Measurements from ENCODE around the gene ADAMTSL3. TPM values are rescaled to one million over a fixed set of nuclear protein-coding genes. Genes with fewer than 3 reads are reported as not detected.
"Not testable (repeated sequence)": the region's sequence is repeated elsewhere in the genome, so short reads cannot be mapped to it uniquely, and the experiment has no call there.

ADAMTSL3 gene
- total RNA-seq, 1 experiment from 2014 or later = not detected

DNA sequence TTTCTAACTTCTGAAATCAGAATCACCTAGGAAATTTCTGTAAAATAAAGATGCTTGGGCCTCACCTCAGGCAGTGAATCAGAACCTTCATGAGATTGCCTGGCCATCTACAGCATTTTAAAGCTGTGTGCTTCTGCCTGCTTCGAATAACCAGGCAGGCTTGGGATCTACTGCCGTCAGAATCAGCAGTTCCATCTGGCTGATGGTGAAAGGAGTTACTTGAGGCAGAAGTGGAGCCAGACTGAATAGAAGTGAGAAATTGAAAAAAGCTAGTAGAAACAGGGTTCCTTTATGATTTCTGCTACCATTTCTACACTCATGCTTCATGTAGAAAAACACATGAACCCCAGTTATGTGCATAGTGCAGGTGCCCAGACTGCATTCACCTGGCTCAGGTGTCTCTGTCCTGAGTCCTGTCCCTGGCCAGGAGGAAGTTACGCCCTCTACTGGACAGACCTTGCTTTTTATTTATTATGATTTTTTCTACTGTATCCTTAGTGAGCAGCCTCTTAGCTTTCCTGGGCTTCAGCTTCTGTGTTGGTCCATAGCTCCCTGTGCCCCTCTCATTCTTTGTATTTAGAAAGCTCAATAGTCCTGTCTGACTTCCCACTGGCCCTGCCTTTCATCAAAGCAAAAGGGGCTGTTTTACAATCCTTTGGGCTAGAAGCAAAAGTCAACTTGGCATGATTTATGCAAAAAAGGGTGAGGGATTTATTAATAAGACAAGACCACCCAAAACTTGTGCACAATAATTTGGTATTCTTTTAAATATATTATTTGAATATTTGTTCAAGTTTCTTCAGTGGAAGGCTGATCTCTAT, 380.9 kb downstream of the ADAMTSL3 start:
- no peak for DNase-seq (ENCODE audit: low read depth)

GRCh38 chr15:84035399-84035766, 381.5 kb downstream of the ADAMTSL3 start:
- peak; percentile 2 for DNase-seq (ENCODE audit: low read depth)

DNA sequence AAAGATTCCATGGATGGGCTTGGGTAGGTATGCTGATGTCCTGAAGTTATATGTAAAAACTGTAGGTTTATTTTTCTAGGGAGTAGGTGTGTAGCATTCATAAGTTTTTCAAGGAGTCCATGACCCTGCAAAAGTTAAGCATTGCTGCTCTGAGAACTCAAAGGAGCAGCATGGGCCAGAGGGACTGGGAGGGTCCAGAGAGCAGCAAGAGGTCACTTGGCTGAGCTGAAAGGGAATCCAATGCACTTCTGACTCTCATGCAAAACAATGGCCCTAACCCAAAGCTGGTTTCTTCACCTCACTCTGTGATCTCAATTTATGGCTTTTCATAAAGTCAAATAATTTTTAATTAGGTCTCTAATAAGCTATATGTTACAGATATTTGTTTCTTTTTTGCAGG, 383.4 kb downstream of the ADAMTSL3 start:
- DNase-seq (ENCODE audit: low read depth) = no peak

DNA sequence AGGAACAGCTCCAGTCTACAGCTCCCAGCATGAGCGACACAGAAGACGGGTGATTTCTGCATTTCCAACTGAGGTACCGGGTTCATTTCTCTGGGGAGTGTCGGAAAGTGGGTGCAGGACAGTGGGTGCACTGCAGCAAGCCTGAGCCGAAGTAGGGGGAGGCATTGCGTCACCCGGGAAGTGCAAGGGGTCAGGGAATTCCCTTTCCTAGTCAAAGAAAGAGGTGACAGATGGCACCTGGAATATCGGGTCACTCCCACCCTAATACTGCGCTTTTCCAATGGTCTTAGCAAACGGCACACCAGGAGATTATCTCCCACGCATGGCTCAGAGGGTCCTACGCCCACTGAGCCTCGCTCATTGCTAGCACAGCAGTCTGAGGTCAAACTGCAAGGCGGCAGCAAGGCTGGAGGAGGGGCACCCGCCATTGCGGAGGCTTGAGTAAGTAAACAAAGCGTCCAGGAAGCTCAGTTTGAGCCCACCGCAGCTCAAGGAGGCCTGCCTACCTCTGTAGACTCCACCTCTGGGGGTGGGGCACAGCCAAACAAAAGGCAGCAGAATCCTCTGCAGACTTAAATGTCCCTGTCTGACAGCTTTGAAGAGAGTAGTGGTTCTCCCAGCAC, 388.6 kb downstream of the ADAMTSL3 start:
- DNase-seq (ENCODE audit: low read depth) = not testable (repeated sequence)

DNA sequence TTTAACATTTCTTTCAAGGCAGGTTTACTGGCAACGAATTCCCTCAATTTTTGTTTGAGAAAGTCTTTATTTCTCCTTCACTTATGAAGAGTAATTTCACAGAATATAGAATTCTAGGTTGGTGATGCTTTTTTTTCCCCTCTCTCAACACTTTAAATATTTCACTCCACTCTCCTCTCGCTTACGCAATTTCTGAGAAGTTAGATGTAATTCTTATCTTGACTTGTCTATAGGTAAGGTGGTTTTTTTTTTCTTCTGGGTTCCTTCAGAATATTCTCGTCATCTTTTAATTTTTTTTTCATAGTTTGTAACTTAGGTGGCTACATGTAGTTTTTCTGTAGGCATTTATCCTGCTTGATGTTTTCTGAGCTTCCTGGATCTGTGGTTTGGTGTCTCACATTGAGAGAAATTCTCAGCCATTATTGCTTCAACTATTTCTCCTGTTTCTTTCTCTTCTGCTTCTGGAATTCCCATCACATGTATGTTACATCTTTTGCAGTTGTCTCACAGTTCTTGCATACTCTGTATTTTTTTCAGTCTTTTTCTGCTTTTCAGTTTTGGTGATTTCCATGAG, 392.2 kb downstream of the ADAMTSL3 start:
- DNase-seq (ENCODE audit: low read depth) = no peak

DNA sequence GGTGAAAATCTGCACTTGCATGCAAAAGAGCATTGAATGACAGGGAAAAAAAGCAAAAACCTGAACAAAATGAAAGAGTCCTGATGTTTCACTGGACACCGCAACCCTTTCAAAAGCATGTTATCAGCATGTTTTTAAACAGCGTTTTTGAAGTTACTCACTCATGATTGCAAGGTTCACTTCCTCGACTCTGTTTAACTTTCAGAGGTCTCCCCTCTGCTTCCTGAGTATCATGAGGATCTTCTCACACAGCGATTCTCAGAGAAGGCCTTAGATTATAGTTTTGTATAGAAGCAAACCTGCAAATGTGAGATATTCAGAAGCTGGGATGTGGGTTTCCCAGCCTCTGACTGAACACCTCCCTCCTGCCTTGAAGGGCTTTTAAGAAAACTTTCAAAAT, 395.6 kb downstream of the ADAMTSL3 start:
- not testable (repeated sequence) for DNase-seq (ENCODE audit: low read depth)

DNA sequence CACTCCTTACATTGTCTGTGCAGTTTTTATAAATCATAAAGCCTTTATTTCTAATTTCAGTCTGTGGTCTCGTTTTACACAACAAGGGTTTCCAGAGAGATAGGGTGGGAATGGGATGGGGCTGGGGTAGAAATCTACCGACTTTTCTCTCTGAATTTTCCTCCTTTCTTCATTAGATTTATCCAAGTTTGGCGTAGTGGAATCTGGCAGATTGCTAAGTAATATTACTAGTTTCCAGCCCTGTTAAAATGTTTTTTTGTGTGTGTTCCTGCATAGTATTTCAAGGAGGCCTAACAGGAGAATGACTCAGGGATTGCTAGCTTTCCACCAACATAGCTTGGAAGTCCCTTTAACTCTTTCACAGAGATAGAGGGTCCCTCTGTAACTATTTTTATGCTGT, 396.2 kb downstream of the ADAMTSL3 start:
- no peak for DNase-seq (ENCODE audit: low read depth)

DNA sequence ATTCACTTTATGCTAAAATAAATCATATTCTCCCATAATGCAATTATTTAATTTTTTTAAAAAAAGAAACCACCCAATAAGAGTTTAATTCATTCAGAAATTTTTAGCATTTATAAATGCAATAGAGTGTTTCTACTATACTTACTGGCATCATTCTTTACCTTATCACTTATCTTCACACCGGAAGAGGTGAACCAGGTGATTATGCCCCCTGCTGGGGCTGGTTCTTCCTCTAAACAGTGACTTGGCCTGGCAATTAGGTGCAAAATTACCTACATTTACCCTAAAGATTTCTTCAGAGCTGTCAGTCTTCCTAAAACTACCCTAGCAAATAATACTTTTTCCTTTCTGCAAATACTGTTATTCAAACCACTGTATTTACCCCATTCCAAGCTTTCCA, 397.2 kb downstream of the ADAMTSL3 start:
- not testable (repeated sequence) for DNase-seq (ENCODE audit: low read depth)

GRCh38 chr15:84054544-84054943, 400.6 kb downstream of the ADAMTSL3 start:
- not testable (repeated sequence) for DNase-seq (ENCODE audit: low read depth)

- DNase-seq (ENCODE audit: low read depth) = no peak
Observed at GRCh38 chr15:84057714-84058331, 403.9 kb downstream of the ADAMTSL3 start.

- not testable (repeated sequence) for DNase-seq (ENCODE audit: low read depth)
Observed at GRCh38 chr15:84063674-84064073, 409.8 kb downstream of the ADAMTSL3 start.

DNA sequence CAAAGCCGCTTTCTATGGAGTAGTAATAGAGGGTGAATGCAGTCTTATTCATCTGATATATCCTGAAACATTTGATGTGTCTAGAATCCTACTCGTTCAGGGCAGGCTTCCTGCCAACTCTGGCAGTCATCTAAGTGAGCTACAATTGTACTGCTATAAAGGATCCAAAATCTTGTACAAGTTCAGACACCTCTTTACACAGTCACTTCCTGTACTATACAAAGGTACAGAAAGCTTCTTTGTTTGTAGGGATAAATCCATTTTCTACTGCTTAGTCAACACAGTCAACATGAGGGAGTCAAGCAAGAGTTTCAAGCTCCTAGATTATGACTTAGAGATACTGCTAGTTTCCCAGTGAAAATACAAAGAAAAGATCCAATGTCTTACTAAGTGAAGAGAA, 414.8 kb downstream of the ADAMTSL3 start:
- not testable (repeated sequence) for DNase-seq (ENCODE audit: low read depth)

DNA sequence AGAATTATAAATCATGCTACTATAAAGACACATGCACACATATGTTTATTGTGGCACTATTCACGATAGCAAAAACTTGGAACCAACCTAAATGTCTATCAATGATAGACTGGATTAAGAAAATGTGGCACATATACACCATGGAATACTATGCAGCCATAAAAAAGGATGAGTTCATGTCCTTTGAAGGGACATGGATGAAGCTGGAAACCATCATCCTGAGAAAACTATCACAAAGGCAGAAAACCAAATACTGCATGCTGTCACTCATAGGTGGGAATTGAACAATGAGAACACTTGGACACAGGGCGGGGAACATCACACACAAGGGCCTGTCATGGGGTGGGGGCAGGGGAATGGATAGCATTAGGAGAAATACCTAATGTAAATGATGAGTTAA, 424.1 kb downstream of the ADAMTSL3 start:
- not testable (repeated sequence) for DNase-seq (ENCODE audit: low read depth)

DNA sequence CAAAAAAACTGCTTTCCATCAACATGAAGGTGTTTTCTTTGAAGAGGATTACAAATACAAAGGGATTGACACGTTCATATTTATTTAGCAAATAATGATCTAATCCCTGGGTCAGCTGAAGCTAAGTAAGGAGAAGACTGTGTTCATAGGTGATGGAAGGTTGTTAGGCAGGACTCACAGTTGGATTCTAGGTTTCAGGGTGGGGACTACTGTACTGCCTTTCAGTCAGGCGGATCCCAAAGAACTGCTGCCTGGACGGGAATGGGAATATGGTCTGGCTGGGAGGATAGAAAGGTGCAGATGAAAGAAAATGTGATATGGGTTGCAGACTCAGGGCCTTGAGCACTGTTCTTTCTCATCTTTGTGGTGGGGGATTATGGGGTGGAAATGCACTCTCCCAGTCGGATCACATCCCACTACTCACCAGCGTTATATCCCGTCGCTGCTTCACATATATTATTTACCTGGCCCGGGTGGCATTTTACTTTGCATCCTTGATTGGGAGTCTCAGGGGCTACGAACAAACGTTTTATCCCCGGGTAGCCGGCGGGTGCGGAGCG, 425.5 kb downstream of the ADAMTSL3 start:
- DNase-seq (ENCODE audit: low read depth) = not testable (repeated sequence)

DNA sequence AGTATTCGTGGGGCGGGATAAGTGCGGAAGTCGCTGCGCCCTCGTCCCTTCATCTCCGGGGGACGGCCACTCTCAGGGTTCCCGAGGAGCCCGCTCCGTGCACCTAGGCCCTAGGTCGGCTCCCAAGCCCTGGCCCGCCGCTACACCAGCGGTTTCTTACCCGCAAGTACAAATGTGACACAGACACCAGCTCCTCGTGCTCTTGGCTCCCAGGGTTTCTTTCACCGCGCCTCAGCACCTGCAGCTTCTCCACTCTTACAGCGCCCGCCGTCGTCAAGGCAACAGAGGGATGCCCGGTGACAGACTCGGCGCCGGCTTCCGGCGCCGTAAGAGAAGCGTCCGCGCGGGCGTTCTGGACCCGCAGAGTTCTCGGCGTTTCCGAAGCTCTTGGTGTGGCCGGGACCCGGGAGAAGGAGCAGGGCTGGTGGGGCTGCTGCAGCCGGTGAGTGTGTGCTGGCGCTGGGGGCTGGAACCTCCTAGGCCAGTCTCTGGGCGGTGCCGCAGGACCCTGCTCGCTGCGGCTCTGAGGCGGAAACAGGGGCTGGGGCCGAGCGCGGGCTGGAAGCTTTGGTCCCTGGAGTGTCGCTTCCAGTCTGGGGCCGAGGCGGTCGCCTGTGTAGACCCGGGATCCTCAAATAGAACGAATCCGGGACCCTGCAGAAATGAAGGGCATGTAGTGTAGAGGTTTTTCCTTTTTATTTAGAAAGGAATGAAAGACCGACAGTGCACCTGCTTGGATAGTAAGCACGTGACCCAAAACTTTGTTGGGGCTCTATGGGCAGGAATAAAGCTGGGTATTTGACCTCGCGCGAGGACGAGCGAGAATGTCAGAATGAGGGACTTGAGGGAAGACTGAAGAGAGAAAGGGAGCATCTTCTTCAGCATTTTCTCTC, 426.2 kb downstream of the ADAMTSL3 start:
- peak; percentile 18 for DNase-seq (ENCODE audit: low read depth)

- DNase-seq (ENCODE audit: low read depth) = peak; percentile 34
Observed at GRCh38 chr15:84080778-84081084, 426.8 kb downstream of the ADAMTSL3 start.

- DNase-seq (ENCODE audit: low read depth) = no peak
Observed at GRCh38 chr15:84081391-84082168, 427.7 kb downstream of the ADAMTSL3 start.

- no peak for DNase-seq (ENCODE audit: low read depth)
Observed at GRCh38 chr15:84082739-84083138, 428.8 kb downstream of the ADAMTSL3 start.

DNA sequence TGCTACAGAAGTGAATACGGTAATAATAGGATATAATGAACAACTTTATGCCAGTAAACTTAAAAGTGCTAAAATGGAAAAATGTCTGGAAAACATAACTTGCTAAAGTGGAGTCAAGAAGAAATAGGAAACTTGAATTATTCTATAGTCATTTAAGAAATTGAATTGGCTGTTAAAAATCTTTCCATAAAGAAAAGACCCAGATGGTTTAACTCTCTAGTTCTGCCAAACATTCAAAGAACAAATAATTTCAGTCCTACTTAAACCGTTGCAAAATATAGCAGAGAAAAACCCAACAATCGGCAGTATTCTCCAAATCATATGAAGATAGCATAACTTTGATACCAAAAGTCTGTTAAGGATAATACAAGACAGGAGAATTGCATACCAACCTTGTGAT, 432.1 kb downstream of the ADAMTSL3 start:
- not testable (repeated sequence) for DNase-seq (ENCODE audit: low read depth)

Data from M059J (cell line).